T-helper 22 cell (primary cell): ENCODE data around the gene CDC42SE2.
A peak's percentile ranks its signal among the peaks of the same experiment; 100 is the strongest.

Source experiments
- DNase-seq: peaks from one replicate; pipeline ENCODE4 v3.0.0-alpha.2; 2020; ENCODE audit warnings: low read depth

CDC42SE2 gene

GRCh38 chr5:131263648-131264450 is at the start of gene CDC42SE2:
Gene CDC42SE2 (plus strand): TSS chr5:131264053. CDS start chr5:131359494, 95,441 bp downstream.
- peak; percentile 77 for DNase-seq

GRCh38 chr5:131214609-131215227 is 49.1 kb upstream of the CDC42SE2 start:
- no peak for DNase-seq

GRCh38 chr5:131217791-131218190 is 46.1 kb upstream of the CDC42SE2 start:
- no peak for DNase-seq

- no peak for DNase-seq
These were observed 45.5 kb upstream of the CDC42SE2 start for GRCh38 chr5:131218392-131218791.

- DNase-seq: no peak
These were observed 43.3 kb upstream of the CDC42SE2 start for GRCh38 chr5:131220566-131220965.

- DNase-seq: no peak
These were observed 42.7 kb upstream of the CDC42SE2 start for GRCh38 chr5:131221008-131221703.

- DNase-seq: no peak
These were observed 42.0 kb upstream of the CDC42SE2 start for GRCh38 chr5:131221888-131222287.

- DNase-seq: no peak
These were observed 41.1 kb upstream of the CDC42SE2 start for GRCh38 chr5:131222731-131223130.

- no peak for DNase-seq
These were observed 40.0 kb upstream of the CDC42SE2 start for GRCh38 chr5:131223751-131224386.

GRCh38 chr5:131224387-131225201 is 39.3 kb upstream of the CDC42SE2 start:
- DNase-seq: no peak

GRCh38 chr5:131225282-131225974 is 38.4 kb upstream of the CDC42SE2 start:
- no peak for DNase-seq

GRCh38 chr5:131226899-131227298 is 37.0 kb upstream of the CDC42SE2 start:
- DNase-seq: no peak

GRCh38 chr5:131228646-131229045 is 35.2 kb upstream of the CDC42SE2 start:
- no peak for DNase-seq

GRCh38 chr5:131229623-131230022 is 34.2 kb upstream of the CDC42SE2 start:
- DNase-seq: no peak

- DNase-seq: no peak
These were observed 33.4 kb upstream of the CDC42SE2 start for GRCh38 chr5:131230406-131230805.

GRCh38 chr5:131239686-131240085 is 24.2 kb upstream of the CDC42SE2 start:
- DNase-seq: no peak

GRCh38 chr5:131242728-131243255 is 21.1 kb upstream of the CDC42SE2 start:
- DNase-seq: no peak

- no peak for DNase-seq
These were observed 18.5 kb upstream of the CDC42SE2 start for GRCh38 chr5:131245312-131245711.

GRCh38 chr5:131245948-131246347 is 17.9 kb upstream of the CDC42SE2 start:
- DNase-seq: no peak

GRCh38 chr5:131246504-131246903 is 17.3 kb upstream of the CDC42SE2 start:
- DNase-seq: no peak
